ENCODE results near the gene FAM50B.

The FAM50B gene

DNA sequence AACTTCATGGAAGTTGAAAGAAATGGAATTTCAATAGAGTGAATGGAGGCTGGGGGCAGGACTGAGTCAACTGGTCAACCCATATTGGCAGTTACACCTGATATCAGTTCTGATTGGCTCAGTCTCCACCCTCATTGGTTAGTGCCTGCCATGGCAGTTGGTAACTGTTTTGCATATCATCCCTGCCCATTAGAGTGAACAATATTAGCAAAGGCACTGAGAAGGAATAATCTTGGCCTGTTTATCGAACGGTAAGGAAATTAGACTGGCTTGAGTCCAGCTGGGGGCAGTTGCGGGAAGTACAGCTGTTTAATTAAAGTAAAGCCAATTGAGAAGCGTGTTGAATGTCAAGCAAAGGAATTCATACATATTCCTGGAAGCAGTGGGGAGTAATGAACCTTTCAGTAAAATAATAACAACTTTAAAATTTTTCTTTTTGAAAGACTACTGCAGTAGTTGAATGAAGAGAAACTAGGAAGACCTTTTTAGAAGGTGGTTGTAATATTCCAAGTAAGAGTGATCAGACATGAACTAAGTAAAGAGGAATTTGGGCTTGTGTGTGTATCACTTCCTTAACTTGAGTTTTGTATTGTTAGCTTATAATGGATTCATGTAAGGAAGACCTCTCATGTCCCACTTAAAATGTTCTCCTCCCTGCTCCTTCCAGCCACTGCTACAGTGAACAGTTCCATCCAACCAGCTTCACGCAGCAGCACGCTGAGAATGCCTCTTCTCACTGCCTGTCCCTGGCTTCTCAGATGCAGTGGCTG lies 17.2 kb upstream of the FAM50B start:
- TF ChIP-seq GATA2 (IDR thresholded peaks at IDR 0.05; ENCODE audit: low read depth, low read length), result no peak
- TF ChIP-seq GATA3 (IDR thresholded peaks at IDR 0.05; ENCODE audit: low read depth, low read length), result no peak

GRCh38 chr6:3835055-3835731 lies 14.0 kb upstream of the FAM50B start:
- no peak for TF ChIP-seq GATA2 (IDR thresholded peaks at IDR 0.05; ENCODE audit: low read depth, low read length)
- TF ChIP-seq GATA3 (IDR thresholded peaks at IDR 0.05; ENCODE audit: low read depth, low read length), result no peak

DNA sequence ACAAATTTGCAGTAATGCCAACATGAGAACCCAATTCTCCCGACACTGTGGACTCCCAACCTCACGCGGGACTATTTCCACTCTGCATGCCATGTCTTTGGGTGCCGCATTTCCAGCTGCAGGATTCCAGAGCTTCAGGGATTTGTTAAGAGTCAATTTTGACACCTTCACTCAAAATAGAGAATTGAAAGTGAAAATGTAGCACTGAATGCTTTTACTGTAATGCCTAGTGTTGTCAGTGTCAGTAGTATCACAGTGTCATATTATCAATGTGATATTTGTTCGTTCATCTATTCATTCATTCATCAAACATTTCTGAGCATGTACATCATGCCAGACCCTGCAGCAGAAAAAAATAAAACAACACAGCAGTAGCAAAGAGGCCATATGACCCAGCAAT lies 13.4 kb upstream of the FAM50B start:
- TF ChIP-seq GATA2 (IDR thresholded peaks at IDR 0.05; ENCODE audit: low read depth, low read length) (no peak), GATA3 (IDR thresholded peaks at IDR 0.05; ENCODE audit: low read depth, low read length) (no peak)

- no peak for TF ChIP-seq GATA2 (IDR thresholded peaks at IDR 0.05; ENCODE audit: low read depth, low read length)
- TF ChIP-seq GATA3 (IDR thresholded peaks at IDR 0.05; ENCODE audit: low read depth, low read length), result no peak
These were observed 12.6 kb upstream of the FAM50B start for GRCh38 chr6:3836566-3836965.

GRCh38 chr6:3837781-3838180 lies 11.4 kb upstream of the FAM50B start:
- no peak for TF ChIP-seq GATA2 (IDR thresholded peaks at IDR 0.05; ENCODE audit: low read depth, low read length)
- TF ChIP-seq GATA3 (IDR thresholded peaks at IDR 0.05; ENCODE audit: low read depth, low read length), result no peak

- no peak for TF ChIP-seq GATA3 (IDR thresholded peaks at IDR 0.05; ENCODE audit: low read depth, low read length)
- no peak for TF ChIP-seq GATA2 (IDR thresholded peaks at IDR 0.05; ENCODE audit: low read depth, low read length)
These were observed 9.9 kb upstream of the FAM50B start for GRCh38 chr6:3838992-3839867.

DNA sequence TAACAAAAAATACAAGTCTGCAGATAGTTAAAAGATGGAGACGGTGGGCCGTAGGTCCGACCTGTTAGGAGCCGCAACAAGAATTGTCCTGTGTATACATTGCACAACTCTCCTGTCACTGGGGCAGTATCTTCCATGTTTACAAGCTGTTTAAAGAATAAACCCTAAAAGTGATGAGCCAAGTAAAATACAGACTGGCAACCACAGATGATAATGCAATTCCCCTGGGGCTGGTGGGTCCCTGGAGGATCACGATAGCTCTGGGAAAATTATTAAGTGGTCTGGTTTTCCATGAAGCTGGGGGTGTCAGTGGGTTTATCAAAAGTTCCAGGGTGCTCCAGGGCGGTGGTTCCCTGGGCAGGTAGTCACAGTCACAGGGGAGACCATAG lies 8.1 kb upstream of the FAM50B start:
- no peak for TF ChIP-seq GATA2 (IDR thresholded peaks at IDR 0.05; ENCODE audit: low read depth, low read length)
- no peak for TF ChIP-seq GATA3 (IDR thresholded peaks at IDR 0.05; ENCODE audit: low read depth, low read length)

DNA sequence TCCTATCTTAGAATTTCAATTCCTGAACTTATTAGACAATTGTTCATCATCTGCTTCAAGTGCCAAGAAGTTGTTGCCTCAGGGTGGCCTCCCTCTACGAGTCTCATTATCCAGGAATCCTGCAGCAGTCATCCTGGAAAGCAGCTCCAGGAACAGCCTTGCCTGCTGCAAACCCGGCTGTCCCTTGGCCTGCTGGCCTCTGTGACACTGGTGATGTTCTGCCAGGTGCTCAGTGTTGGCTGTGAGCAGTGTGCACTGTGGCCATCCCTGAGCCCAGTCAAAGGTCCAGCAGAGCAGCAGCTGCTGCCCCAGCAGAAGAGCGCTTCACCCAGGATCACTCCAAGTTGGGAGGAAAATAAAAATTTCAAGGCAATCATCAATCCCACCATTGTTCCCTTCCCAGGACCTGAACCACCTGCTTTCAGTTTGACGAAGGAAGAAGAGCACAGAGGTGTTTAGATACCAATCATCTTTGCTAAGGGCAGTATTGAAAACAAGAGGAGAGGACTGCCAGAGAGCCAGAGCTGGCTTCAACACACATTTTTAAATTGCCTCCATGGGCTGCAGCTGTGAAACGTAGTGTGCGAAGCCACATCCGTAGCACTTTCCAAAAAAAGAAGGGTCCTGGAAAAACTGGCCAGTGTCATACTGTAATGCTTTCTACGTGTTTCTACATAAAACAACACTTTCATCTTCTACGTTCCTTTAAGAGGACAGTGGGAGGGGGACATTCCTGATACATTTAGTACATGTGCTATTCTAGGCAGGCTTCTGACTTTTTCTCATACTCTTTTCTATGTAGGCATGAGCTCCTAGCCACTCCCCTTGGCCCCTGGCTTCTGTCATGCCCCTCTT lies 7.2 kb upstream of the FAM50B start:
- no peak for TF ChIP-seq GATA2 (IDR thresholded peaks at IDR 0.05; ENCODE audit: low read depth, low read length)
- no peak for TF ChIP-seq GATA3 (IDR thresholded peaks at IDR 0.05; ENCODE audit: low read depth, low read length)

GRCh38 chr6:3843379-3844096 lies 5.6 kb upstream of the FAM50B start:
- TF ChIP-seq GATA3 (IDR thresholded peaks at IDR 0.05; ENCODE audit: low read depth, low read length) (no peak), GATA2 (IDR thresholded peaks at IDR 0.05; ENCODE audit: low read depth, low read length) (no peak)

DNA sequence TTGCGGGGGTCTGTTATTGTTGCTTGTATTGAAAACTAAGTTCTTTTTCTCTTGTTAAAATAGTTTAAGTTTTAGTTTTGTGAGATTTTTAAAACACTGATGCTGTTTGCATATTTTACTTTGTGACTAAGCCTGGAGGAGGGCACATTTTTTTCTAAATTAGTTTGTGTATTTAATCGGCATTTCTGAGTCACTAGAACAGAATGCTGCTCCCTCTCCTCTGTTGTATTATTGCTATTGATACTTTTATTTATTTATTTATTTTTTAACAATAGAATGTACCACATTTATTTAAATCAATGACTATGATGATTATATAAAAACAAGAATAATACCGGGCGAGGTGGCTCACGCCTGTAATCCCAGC lies 5.1 kb upstream of the FAM50B start:
- TF ChIP-seq GATA3 (IDR thresholded peaks at IDR 0.05; ENCODE audit: low read depth, low read length) (no peak), GATA2 (IDR thresholded peaks at IDR 0.05; ENCODE audit: low read depth, low read length) (no peak)

- TF ChIP-seq GATA2 (IDR thresholded peaks at IDR 0.05; ENCODE audit: low read depth, low read length) (no peak), GATA3 (IDR thresholded peaks at IDR 0.05; ENCODE audit: low read depth, low read length) (no peak)
These were observed 1.7 kb upstream of the FAM50B start for GRCh38 chr6:3847521-3847920.

- no peak for TF ChIP-seq GATA3 (IDR thresholded peaks at IDR 0.05; ENCODE audit: low read depth, low read length)
- no peak for TF ChIP-seq GATA2 (IDR thresholded peaks at IDR 0.05; ENCODE audit: low read depth, low read length)
These were observed 793 bp upstream of the FAM50B start for GRCh38 chr6:3848380-3848779.

All from SH-SY5Y (cell line).